HFF-Myc (cell line): ENCODE data around the gene TEX55.
"Not testable (repeated sequence)": the region's sequence is repeated elsewhere in the genome, so short reads cannot be mapped to it uniquely, and the experiment has no call there.

Experiments used
- DNase-seq: peaks from one replicate; pipeline ENCODE4 v3.0.0-alpha.2; 2011; ENCODE audit warnings: low read depth; ENCODE audit errors: extremely low read depth
- H3K4me3 ChIP-seq: replicated peaks from 2 replicates; pipeline ENCODE4 v1.5.1; 2011; ENCODE audit warnings: low read depth, mild to moderate bottlenecking, control low read depth, low read length
- TF ChIP-seq, protein P1 (sequence below): IDR thresholded peaks from 2 replicates; pipeline ENCODE4 v1.5.1; 2012; ENCODE audit warnings: mild to moderate bottlenecking, low read depth, low read length, control low read depth; ENCODE audit errors: missing control alignments

TEX55 gene

DNA sequence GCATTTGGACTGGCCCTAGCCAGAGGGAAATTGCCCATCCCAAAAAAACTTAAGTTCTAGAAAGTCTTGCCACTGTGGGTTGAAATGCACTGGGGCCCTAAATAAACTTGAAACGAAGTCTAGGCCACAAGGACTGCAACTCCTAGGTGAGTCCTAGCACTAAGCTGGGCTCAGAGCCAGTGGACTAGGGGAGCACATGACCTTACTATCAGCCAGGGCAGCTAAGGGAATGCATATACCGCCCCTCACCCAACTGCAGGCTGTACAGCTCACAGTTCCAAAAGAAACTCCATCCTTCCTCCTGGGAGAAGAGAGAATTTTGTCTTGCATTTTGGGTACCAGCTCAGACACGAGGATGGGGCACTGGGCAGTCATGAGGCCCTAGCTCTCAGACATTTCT is 23.6 kb upstream of the TEX55 start:
- TF ChIP-seq, protein P1, sequence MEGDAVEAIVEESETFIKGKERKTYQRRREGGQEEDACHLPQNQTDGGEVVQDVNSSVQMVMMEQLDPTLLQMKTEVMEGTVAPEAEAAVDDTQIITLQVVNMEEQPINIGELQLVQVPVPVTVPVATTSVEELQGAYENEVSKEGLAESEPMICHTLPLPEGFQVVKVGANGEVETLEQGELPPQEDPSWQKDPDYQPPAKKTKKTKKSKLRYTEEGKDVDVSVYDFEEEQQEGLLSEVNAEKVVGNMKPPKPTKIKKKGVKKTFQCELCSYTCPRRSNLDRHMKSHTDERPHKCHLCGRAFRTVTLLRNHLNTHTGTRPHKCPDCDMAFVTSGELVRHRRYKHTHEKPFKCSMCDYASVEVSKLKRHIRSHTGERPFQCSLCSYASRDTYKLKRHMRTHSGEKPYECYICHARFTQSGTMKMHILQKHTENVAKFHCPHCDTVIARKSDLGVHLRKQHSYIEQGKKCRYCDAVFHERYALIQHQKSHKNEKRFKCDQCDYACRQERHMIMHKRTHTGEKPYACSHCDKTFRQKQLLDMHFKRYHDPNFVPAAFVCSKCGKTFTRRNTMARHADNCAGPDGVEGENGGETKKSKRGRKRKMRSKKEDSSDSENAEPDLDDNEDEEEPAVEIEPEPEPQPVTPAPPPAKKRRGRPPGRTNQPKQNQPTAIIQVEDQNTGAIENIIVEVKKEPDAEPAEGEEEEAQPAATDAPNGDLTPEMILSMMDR = no peak
- DNase-seq = no peak
- H3K4me3 ChIP-seq = no peak overlapping the region

DNA sequence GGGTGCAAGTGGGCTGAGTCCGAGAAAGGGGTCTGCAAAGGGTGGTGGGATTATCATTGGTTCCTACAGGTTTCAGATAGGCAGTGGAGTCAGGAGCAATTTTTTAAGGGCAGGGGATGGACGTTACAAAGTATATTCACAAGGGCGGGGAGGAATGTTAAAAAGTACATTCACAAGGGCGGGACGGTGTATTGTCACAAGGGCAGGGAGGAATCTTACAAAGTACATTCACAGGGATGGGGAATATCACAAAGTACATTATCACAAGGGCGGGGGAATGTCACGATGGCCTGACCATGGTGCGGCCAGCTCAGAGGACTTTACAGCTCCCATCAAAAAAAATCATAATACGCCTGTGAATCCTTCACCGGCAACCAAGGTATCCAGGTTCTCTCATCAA is 20.6 kb upstream of the TEX55 start:
- no peak for DNase-seq

GRCh38 chr3:119125742-119126504 is 20.0 kb upstream of the TEX55 start:
- no peak for DNase-seq
- no peak overlapping the region for H3K4me3 ChIP-seq
- TF ChIP-seq, protein P1 = no peak

More for the DNA sequence above, 20.6 kb upstream of the TEX55 start:
- no peak overlapping the region for H3K4me3 ChIP-seq
- TF ChIP-seq, protein P1 = no peak

- H3K4me3 ChIP-seq, DNase-seq: not testable (repeated sequence)
Observed at GRCh38 chr3:119130291-119130690, 15.7 kb upstream of the TEX55 start.

GRCh38 chr3:119132291-119132690 is 13.7 kb upstream of the TEX55 start:
- H3K4me3 ChIP-seq, DNase-seq: not testable (repeated sequence)

- not testable (repeated sequence) for DNase-seq
Observed at GRCh38 chr3:119139360-119139759, 6.6 kb upstream of the TEX55 start.

DNA sequence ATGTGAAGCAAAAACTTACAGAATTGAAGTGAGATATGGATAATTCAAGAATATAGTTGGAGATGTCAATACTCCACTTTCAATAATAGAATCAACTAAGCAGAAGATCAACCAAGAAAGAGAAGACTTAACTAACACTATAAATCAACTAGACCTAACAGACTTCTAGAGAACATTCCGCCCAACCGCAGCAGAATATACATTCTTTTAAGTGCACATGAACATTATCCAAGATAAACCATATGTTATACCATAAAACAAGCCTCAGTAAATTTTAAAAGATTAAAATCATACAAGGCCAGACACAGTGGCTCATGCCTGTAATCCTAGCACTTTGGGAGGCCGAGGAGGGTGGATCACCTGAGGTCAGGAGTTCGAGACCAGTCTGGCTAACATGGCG is 5.5 kb upstream of the TEX55 start:
- no peak for DNase-seq
- TF ChIP-seq, protein P1 = no peak
- H3K4me3 ChIP-seq = no peak overlapping the region

More at GRCh38 chr3:119139360-119139759, 6.6 kb upstream of the TEX55 start:
- H3K4me3 ChIP-seq = not testable (repeated sequence)

DNA sequence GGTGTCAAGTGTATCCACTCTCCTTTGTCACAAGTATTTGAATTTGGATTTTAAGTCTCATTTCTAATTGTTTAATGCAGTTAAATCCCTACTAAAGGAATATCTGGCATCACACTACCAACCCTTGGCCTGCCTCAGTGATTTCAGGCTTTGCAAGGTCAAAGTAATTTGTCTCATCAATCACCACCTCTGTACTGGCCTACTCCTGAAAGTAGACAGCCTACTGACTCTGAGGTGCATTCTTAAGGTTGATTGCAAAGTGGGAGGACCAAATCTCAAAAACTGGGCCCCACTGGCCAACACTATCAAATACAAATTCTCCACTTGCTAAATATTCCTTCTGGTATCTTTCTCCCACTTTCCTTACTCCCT is 851 bp upstream of the TEX55 start:
- TF ChIP-seq, protein P1 = no peak
- no peak overlapping the region for H3K4me3 ChIP-seq
- no peak for DNase-seq
